ENCODE data around the gene OR2T3. TPM values are rescaled to one million over a fixed set of nuclear protein-coding genes. Genes with fewer than 3 reads are reported as not detected.
"Not testable (repeated sequence)": the region's sequence is repeated elsewhere in the genome, so short reads cannot be mapped to it uniquely, and the experiment has no call there.

The OR2T3 gene
- total and polyA plus RNA-seq, 2 of the 13 experiments (the other 11 are each of a cell fraction or from before 2014, with no cell fraction given) = not detected

DNA sequence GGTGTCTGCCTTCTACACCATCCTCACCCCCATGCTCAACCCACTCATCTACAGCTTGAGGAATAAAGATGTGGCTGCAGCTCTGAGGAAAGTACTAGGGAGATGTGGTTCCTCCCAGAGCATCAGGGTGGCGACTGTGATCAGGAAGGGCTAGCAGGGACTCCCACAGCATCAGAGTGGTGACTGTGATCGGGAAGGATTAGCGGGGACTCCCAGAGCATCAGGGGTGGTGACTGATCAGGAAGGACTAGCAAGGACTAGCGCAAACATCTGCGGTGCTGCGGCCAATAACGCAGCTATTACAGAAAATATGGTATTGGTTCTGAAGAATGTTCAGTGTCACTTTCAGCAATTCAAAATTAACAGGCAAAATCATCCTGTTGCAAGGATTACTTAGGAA is 19.5 kb upstream of the OR2T3 start:
- H3K36me3 ChIP-seq (replicated peaks in 1 of 2; ENCODE audit: control insufficient read depth in 1 of 2, insufficient read depth in 2 of 2, low read length in 2 of 2); intact Hi-C loops (cut with micrococcal nuclease; ENCODE audit: unreplicated experiment); H3K27ac ChIP-seq (ENCODE audit: extremely low read length, insufficient read depth, low read length); H3K4me2 ChIP-seq (ENCODE audit: low read depth, low read length); H3K79me2 ChIP-seq (ENCODE audit: insufficient read depth, low read length); H3K9me3 ChIP-seq (ENCODE audit: low read length); H3K9ac ChIP-seq (ENCODE audit: insufficient read depth, low read depth, low read length); BruUV-seq (replicated peaks); CTCF ChIA-PET (ENCODE audit: low intra/inter-chr PET ratio, low total read pairs); H3K27me3 ChIP-seq (ENCODE audit: control insufficient read depth in 1 of 2, insufficient read depth in 2 of 2, low read length in 2 of 2); ATAC-seq; H3K4me1 ChIP-seq (ENCODE audit: insufficient read depth, low read length); H3K4me3 ChIP-seq (replicated peaks in 1 of 3; ENCODE audit: insufficient read depth in 1 of 3, low read depth in 2 of 3, low read length in 3 of 3); DNase-seq (ENCODE audit: low spot score); FAIRE-seq; POLR2A ChIA-PET; in situ Hi-C loops (cut with HindIII; ENCODE audit: extremely low pct_ligation_motif_present, low pct_unique_long_range_greater_than_20kb); H4K20me1 ChIP-seq (ENCODE audit: insufficient read depth, low read length); H2AFZ ChIP-seq (ENCODE audit: low read length): not testable (repeated sequence)
- 44% methylated on average over 7 of the region's 7 CpGs for WGBS (ENCODE audit: low lambda C conversion rate)

DNA sequence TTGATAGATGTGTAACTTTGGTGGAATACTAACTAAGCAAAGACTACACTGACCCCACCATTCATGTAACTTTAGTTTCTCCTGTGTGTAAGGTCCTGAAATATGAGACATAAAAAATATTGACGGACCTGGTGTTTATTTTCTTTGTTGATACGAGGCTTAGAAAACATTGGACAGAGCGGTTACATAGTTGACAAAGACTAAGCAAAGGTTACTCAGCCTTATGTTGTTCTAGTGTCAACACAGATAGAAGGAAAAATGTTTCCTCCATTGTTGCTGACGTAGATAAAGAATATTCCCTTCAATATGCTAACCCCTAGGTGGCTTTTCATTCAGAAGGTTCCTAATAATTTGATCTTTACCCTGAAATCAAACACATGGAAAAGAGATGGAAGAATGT is 18.1 kb upstream of the OR2T3 start:
- POLR2A ChIA-PET; H3K4me2 ChIP-seq (ENCODE audit: low read depth, low read length); H3K9ac ChIP-seq (ENCODE audit: insufficient read depth, low read depth, low read length); H3K79me2 ChIP-seq (ENCODE audit: insufficient read depth, low read length); FAIRE-seq; H3K9me3 ChIP-seq (ENCODE audit: low read length); H3K27ac ChIP-seq (ENCODE audit: extremely low read length, insufficient read depth, low read length); H3K4me1 ChIP-seq (ENCODE audit: insufficient read depth, low read length); BruUV-seq (replicated peaks); in situ Hi-C loops (cut with HindIII; ENCODE audit: extremely low pct_ligation_motif_present, low pct_unique_long_range_greater_than_20kb); H2AFZ ChIP-seq (ENCODE audit: low read length); H4K20me1 ChIP-seq (ENCODE audit: insufficient read depth, low read length); H3K36me3 ChIP-seq (replicated peaks in 1 of 2; ENCODE audit: control insufficient read depth in 1 of 2, insufficient read depth in 2 of 2, low read length in 2 of 2); CTCF ChIA-PET (ENCODE audit: low intra/inter-chr PET ratio, low total read pairs); DNase-seq (ENCODE audit: low spot score); intact Hi-C loops (cut with micrococcal nuclease; ENCODE audit: unreplicated experiment); H3K4me3 ChIP-seq (replicated peaks in 1 of 3; ENCODE audit: insufficient read depth in 1 of 3, low read depth in 2 of 3, low read length in 3 of 3); H3K27me3 ChIP-seq (ENCODE audit: control insufficient read depth in 1 of 2, insufficient read depth in 2 of 2, low read length in 2 of 2): not testable (repeated sequence)
- 0% methylated on average over 2 of the region's 4 CpGs for WGBS (ENCODE audit: low lambda C conversion rate)
- peak; percentile 88 for ATAC-seq

DNA sequence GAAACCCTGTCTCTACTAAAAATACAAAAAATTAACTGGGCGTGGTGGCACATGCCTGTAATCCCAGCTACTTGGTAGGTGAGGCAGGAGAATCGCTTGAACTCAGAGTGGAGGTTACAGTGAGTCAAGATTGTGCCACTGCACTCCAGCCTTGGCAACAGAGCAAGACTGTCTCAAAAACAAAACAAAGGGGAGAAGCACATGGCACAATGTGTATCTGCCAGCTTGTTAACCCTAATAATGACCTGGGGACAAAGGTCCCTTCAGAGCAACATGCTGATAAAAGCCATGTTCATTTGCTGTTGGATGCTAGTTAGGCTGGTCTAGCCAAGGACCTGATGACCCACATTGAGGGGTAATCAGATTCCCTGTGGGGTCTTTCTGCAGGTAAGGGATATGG is 16.5 kb upstream of the OR2T3 start:
- H4K20me1 ChIP-seq (ENCODE audit: insufficient read depth, low read length); ATAC-seq; H3K9ac ChIP-seq (ENCODE audit: insufficient read depth, low read depth, low read length); FAIRE-seq; H3K4me3 ChIP-seq (replicated peaks in 1 of 3; ENCODE audit: insufficient read depth in 1 of 3, low read depth in 2 of 3, low read length in 3 of 3); CTCF ChIA-PET (ENCODE audit: low intra/inter-chr PET ratio, low total read pairs); H3K36me3 ChIP-seq (replicated peaks in 1 of 2; ENCODE audit: control insufficient read depth in 1 of 2, insufficient read depth in 2 of 2, low read length in 2 of 2); H3K27ac ChIP-seq (ENCODE audit: extremely low read length, insufficient read depth, low read length); H3K9me3 ChIP-seq (ENCODE audit: low read length); H3K27me3 ChIP-seq (ENCODE audit: control insufficient read depth in 1 of 2, insufficient read depth in 2 of 2, low read length in 2 of 2); in situ Hi-C loops (cut with HindIII; ENCODE audit: extremely low pct_ligation_motif_present, low pct_unique_long_range_greater_than_20kb); H3K4me1 ChIP-seq (ENCODE audit: insufficient read depth, low read length); H3K79me2 ChIP-seq (ENCODE audit: insufficient read depth, low read length); BruUV-seq (replicated peaks); H2AFZ ChIP-seq (ENCODE audit: low read length); DNase-seq (ENCODE audit: low spot score); intact Hi-C loops (cut with micrococcal nuclease; ENCODE audit: unreplicated experiment); POLR2A ChIA-PET; H3K4me2 ChIP-seq (ENCODE audit: low read depth, low read length): not testable (repeated sequence)
- no CpG with 5 or more reads among the region's 2 CpGs for WGBS (ENCODE audit: low lambda C conversion rate)

DNA sequence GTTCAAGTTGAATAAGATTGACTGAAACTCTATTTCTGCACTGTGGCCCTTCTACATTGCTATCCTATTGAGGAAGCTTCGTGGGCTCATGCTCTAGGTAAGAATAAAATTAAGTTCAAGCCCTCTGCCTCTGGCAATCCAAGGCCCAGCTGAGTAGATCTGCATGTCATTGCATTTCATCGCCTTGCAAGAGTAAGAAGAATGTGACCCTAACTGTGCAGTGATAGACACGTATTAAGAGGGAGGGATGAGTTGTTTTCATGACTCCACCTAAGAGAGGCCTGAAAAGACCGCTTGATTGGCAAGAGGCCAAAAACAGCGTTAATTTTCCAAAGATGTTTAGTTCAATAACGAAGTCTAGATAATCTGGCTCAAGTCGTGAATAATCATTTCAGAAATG is 14.0 kb upstream of the OR2T3 start:
- H3K4me2 ChIP-seq (ENCODE audit: low read depth, low read length); H3K79me2 ChIP-seq (ENCODE audit: insufficient read depth, low read length); H3K9ac ChIP-seq (ENCODE audit: insufficient read depth, low read depth, low read length); H2AFZ ChIP-seq (ENCODE audit: low read length); in situ Hi-C loops (cut with HindIII; ENCODE audit: extremely low pct_ligation_motif_present, low pct_unique_long_range_greater_than_20kb); BruUV-seq (replicated peaks); H3K4me3 ChIP-seq (replicated peaks in 1 of 3; ENCODE audit: insufficient read depth in 1 of 3, low read depth in 2 of 3, low read length in 3 of 3); CTCF ChIA-PET (ENCODE audit: low intra/inter-chr PET ratio, low total read pairs); H3K27me3 ChIP-seq (ENCODE audit: control insufficient read depth in 1 of 2, insufficient read depth in 2 of 2, low read length in 2 of 2); H3K27ac ChIP-seq (ENCODE audit: extremely low read length, insufficient read depth, low read length); DNase-seq (ENCODE audit: low spot score); H3K36me3 ChIP-seq (replicated peaks in 1 of 2; ENCODE audit: control insufficient read depth in 1 of 2, insufficient read depth in 2 of 2, low read length in 2 of 2); POLR2A ChIA-PET; intact Hi-C loops (cut with micrococcal nuclease; ENCODE audit: unreplicated experiment); ATAC-seq; FAIRE-seq; H3K4me1 ChIP-seq (ENCODE audit: insufficient read depth, low read length); H4K20me1 ChIP-seq (ENCODE audit: insufficient read depth, low read length): not testable (repeated sequence)
- 10% methylated on average over 7 of the region's 7 CpGs for WGBS (ENCODE audit: low lambda C conversion rate)
- peaks cover 10% of the 10 kb centered on the region for H3K9me3 ChIP-seq (ENCODE audit: low read length)

Measured in HepG2 (cell line).